DND-41 (cell line): ENCODE results near the gene ZCCHC10.
"Not testable (repeated sequence)": the region's sequence is repeated elsewhere in the genome, so short reads cannot be mapped to it uniquely, and the experiment has no call there.

Experiments
- ATAC-seq: fragments of 200-7000 bp; cut with Tn5 transposase; 3 replicates; pipeline ENCODE4 v1.9.1; 2021; ENCODE audit warnings: low read depth; ENCODE audit not compliant: insufficient read depth
- DNase-seq: peaks from one replicate; pipeline ENCODE4 v3.0.0-alpha.2; 2020
- H2AFZ ChIP-seq: 2 replicates; pipeline ENCODE4 v1.6.0; 2012; ENCODE audit warnings: low read depth, low read length
- H3K27ac ChIP-seq: 2 replicates; pipeline ENCODE4 v1.5.1; 2012; ENCODE audit warnings: low read length, inconsistent platforms
- H3K27me3 ChIP-seq: fragments of 200-600 bp; sonication (generic); 2 replicates; pipeline ENCODE4 v1.6.0; 2012; ENCODE audit warnings: low read length, mild to moderate bottlenecking, inconsistent platforms; ENCODE audit not compliant: insufficient read depth, poor library complexity
- H3K36me3 ChIP-seq: 2 replicates; pipeline ENCODE4 v1.5.1; 2012; ENCODE audit warnings: low read length, inconsistent platforms; ENCODE audit not compliant: insufficient read depth
- H3K4me1 ChIP-seq: 2 replicates; pipeline ENCODE4 v1.5.1; 2012; ENCODE audit warnings: mild to moderate bottlenecking, low read length; ENCODE audit not compliant: insufficient read depth
- H3K4me2 ChIP-seq: 2 replicates; pipeline ENCODE4 v1.6.0; 2012; ENCODE audit warnings: mild to moderate bottlenecking, moderate library complexity, low read length, inconsistent platforms; ENCODE audit not compliant: insufficient read depth
- H3K4me3 ChIP-seq, 2 experiments: fragments of 200-600 bp in 1 of 2; shearing (Covaris generic) in 1 of 2; 2 replicates each; pipeline ENCODE4 v1.5.1; 2012 to 2016; ENCODE audit warnings: inconsistent platforms in 2 of 2, low read length in 2 of 2, mild to moderate bottlenecking in 2 of 2, low read depth in 1 of 2, moderate library complexity in 1 of 2
- H3K79me2 ChIP-seq: 2 replicates; pipeline ENCODE4 v1.6.0; 2012; ENCODE audit warnings: low read length, inconsistent platforms; ENCODE audit not compliant: insufficient read depth
- H3K9ac ChIP-seq: 2 replicates; pipeline ENCODE4 v1.6.0; 2012; ENCODE audit warnings: low read depth, mild to moderate bottlenecking, inconsistent platforms, low read length, moderate library complexity
- H3K9me3 ChIP-seq: 2 replicates; pipeline ENCODE4 v1.5.1; 2012; ENCODE audit warnings: low read length, moderate library complexity, mild to moderate bottlenecking, inconsistent platforms; ENCODE audit not compliant: insufficient read depth, severe bottlenecking
- H4K20me1 ChIP-seq: 2 replicates; pipeline ENCODE4 v1.6.0; 2012; ENCODE audit warnings: low read length; ENCODE audit not compliant: insufficient read depth
- CTCF ChIP-seq: IDR thresholded peaks from 2 replicates; pipeline ENCODE4 v1.5.1; 2012; ENCODE audit warnings: borderline replicate concordance, low read length, moderate library complexity, mild to moderate bottlenecking; ENCODE audit not compliant: poor library complexity, severe bottlenecking; ENCODE audit errors: extremely low read depth
- EZH2 ChIP-seq: IDR thresholded peaks from 3 replicates; pipeline ENCODE4 v1.6.1; 2012; ENCODE audit warnings: borderline replicate concordance, low read depth, mild to moderate bottlenecking, moderate library complexity, low read length, inconsistent platforms; ENCODE audit not compliant: severe bottlenecking

The ZCCHC10 gene

GRCh38 chr5:133041157-133041784 lies 14.9 kb upstream of the ZCCHC10 start:
- no peak for TF ChIP-seq CTCF
- TF ChIP-seq EZH2: no peak
- Histone ChIP-seq H3K4me1 (no peaks in the 10 kb centered on the region), H3K4me3 (no peak overlapping the region), H4K20me1 (no peaks in the 10 kb centered on the region), H3K27me3 (no peaks in the 10 kb centered on the region), H2AFZ (no peak overlapping the region; the same call in 1 of the 2 replicates), H3K9me3 (no peaks in the 10 kb centered on the region), H3K36me3 (no peaks in the 10 kb centered on the region), H3K79me2 (no peaks in the 10 kb centered on the region), H3K27ac (no peak overlapping the region), H3K9ac (no peak overlapping the region), H3K4me2 (no peak overlapping the region)
- ATAC-seq: no peak
- DNase-seq: no peak

- not testable (repeated sequence) for H3K4me3 ChIP-seq, H3K4me1 ChIP-seq, ATAC-seq
Measured at GRCh38 chr5:133036677-133037076, 10.3 kb upstream of the ZCCHC10 start.

GRCh38 chr5:133035224-133035623 lies 8.9 kb upstream of the ZCCHC10 start:
- Histone ChIP-seq H3K4me3 (no peak overlapping the region), H3K9me3 (no peaks in the 10 kb centered on the region), H3K27me3 (no peaks in the 10 kb centered on the region), H3K79me2 (no peaks in the 10 kb centered on the region), H3K36me3 (no peaks in the 10 kb centered on the region), H3K9ac (no peak overlapping the region), H3K4me2 (no peak overlapping the region), H4K20me1 (no peaks in the 10 kb centered on the region), H3K4me1 (peaks cover 8% of the 10 kb centered on the region), H2AFZ (no peak overlapping the region), H3K27ac (no peak overlapping the region)
- no peak for ATAC-seq
- TF ChIP-seq CTCF: no peak
- TF ChIP-seq EZH2: no peak
- no peak for DNase-seq

More at GRCh38 chr5:133036677-133037076, 10.3 kb upstream of the ZCCHC10 start:
- not testable (repeated sequence) for H3K4me2 ChIP-seq, H3K27ac ChIP-seq, H3K79me2 ChIP-seq, H3K9ac ChIP-seq, DNase-seq, H2AFZ ChIP-seq, H3K36me3 ChIP-seq, H3K27me3 ChIP-seq, H3K9me3 ChIP-seq, H4K20me1 ChIP-seq

- peaks cover 8% of the 10 kb centered on the region for H3K4me1 ChIP-seq
- no peak overlapping the region for H2AFZ ChIP-seq
- TF ChIP-seq EZH2 (no peak), CTCF (no peak)
- no peaks in the 10 kb centered on the region for H4K20me1 ChIP-seq
- no peaks in the 10 kb centered on the region for H3K9me3 ChIP-seq
- no peak for ATAC-seq
- no peak overlapping the region for H3K27ac ChIP-seq
- no peaks in the 10 kb centered on the region for H3K79me2 ChIP-seq
- H3K4me3 ChIP-seq: no peak overlapping the region
- no peak overlapping the region for H3K4me2 ChIP-seq
- no peak overlapping the region for H3K9ac ChIP-seq
- H3K27me3 ChIP-seq: no peaks in the 10 kb centered on the region
- DNase-seq: no peak
- H3K36me3 ChIP-seq: no peaks in the 10 kb centered on the region
Measured at GRCh38 chr5:133034064-133034463, 7.7 kb upstream of the ZCCHC10 start.
